ENCODE data around the gene ABCF2.

DNA sequence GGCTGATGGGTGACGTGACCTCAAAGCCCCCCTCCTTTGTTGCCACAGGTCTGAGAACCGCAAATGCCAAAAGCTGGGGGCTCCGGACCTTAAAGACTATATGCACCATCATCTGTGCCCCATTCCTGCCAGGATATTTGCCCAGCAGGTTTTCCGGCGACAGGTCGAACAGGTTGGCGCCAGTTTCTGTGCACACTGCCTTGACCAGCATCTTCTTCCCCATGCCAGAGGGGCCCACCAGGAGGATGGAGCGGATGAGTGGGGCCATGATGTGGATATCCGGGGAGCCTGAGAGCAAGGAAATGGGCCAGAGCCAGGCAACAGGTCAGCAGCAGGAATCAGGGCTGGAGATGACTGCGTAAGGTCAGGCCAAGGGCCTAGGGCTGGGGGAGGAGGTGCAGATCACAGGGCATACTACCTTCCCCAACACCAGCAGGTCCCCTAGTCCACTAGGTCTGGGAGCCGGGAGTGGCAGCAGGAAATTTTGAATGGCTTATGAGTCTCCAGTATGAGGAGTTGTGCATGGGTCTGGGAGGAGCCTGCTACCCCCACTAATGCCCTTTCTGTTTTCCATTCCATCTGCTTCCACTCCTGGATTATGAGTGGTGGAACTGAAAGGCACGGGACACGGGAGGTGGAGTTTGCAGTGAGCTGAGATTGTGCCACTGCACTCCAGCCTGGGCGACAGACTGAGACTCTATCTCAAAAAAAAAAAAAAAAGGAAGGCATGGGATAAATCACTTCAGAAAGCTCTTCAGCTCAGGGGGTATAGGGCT lies 33.6 kb downstream of the ABCF2 start:
- TF ChIP-seq SUZ12 (IDR thresholded peaks at IDR 0.05), result no peak
- TF ChIP-seq L3MBTL2 (conservative IDR thresholded peaks at IDR 0.05), result no peak
- TF ChIP-seq ZNF384 (IDR thresholded peaks at IDR 0.05), result no peak
- TF ChIP-seq ARNT (IDR thresholded peaks at IDR 0.05), result no peak
- TF ChIP-seq LEF1 (IDR thresholded peaks at IDR 0.05; ENCODE audit: borderline replicate concordance), result no peak
- TF ChIP-seq FOXA1 (IDR thresholded peaks at IDR 0.05), result no peak
- TF ChIP-seq NFRKB (IDR thresholded peaks at IDR 0.05), result no peak
- TF ChIP-seq FOXM1 (IDR thresholded peaks at IDR 0.05; ENCODE audit: borderline replicate concordance), result no peak
